Measurements from ENCODE around the gene SPCS2. TPM values are rescaled to one million over a fixed set of nuclear protein-coding genes. Genes with fewer than 3 reads are reported as not detected.
A peak's percentile ranks its signal among the peaks of the same experiment; 100 is the strongest.

SPCS2 gene
- 26.0 TPM for total RNA-seq

- Histone ChIP-seq H3K36me3 (no peaks in the 10 kb centered on the region), H3K4me1 (peaks cover 30% of the 10 kb centered on the region), H3K27me3 (no peaks in the 10 kb centered on the region), H3K4me3 (peak within 1 kb of the TSS; percentile 73 to 74), H3K27ac (peak within 1 kb of the TSS; percentile 81), H3K9me3 (no peaks in the 10 kb centered on the region)
- TF ChIP-seq POLR2A (IDR thresholded peaks at IDR 0.05) (peak in 1 of 2 donors; percentile 55), POLR2AphosphoS5 (IDR thresholded peaks at IDR 0.05; ENCODE audit: insufficient read depth in 1 of 2, low read depth in 1 of 2) (peak; percentile 97 to 98), CTCF (IDR thresholded peaks at IDR 0.05) (no peak)
- intact Hi-C loops (cut with DNase I): loop anchor here (10.0 kb wide), 1 partner anchor 296 kb away; the partner anchor contains the start of gene TPBGL
- DNase-seq (ENCODE audit: extremely low spot score in 2 of 2): peak; percentile 99
Observed at GRCh38 chr11:74948898-74949752, at the start of gene SPCS2, which contains the start of gene XRRA1. Gene SPCS2 (plus strand): TSS chr11:74949266. CDS start chr11:74949286, 20 bp downstream. Gene XRRA1 (minus strand): TSS chr11:74949091. CDS start chr11:74940878, 8,213 bp downstream.

- intact Hi-C loops (cut with DNase I): no loop called here
- Histone ChIP-seq H3K4me3 (no peak overlapping the region), H3K9me3 (peaks cover 6% of the 10 kb centered on the region), H3K27me3 (no peaks in the 10 kb centered on the region), H3K36me3 (peaks cover 0 to 5% of the 10 kb centered on the region in 2 donors), H3K27ac (no peak overlapping the region), H3K4me1 (no peaks in the 10 kb centered on the region)
- no peak for TF ChIP-seq CTCF (IDR thresholded peaks at IDR 0.05)
- no peak for TF ChIP-seq POLR2A (IDR thresholded peaks at IDR 0.05)
- no peak for TF ChIP-seq POLR2AphosphoS5 (IDR thresholded peaks at IDR 0.05; ENCODE audit: insufficient read depth in 1 of 2, low read depth in 1 of 2)
- DNase-seq (ENCODE audit: extremely low spot score in 2 of 2): no peak
Observed at GRCh38 chr11:74902342-74902741, 46.7 kb upstream of the SPCS2 start.

GRCh38 chr11:74905326-74905725 is 43.7 kb upstream of the SPCS2 start:
- Histone ChIP-seq H3K4me1 (no peaks in the 10 kb centered on the region), H3K36me3 (peaks cover 0 to under 1% of the 10 kb centered on the region in 2 donors), H3K9me3 (peaks cover 6% of the 10 kb centered on the region), H3K27ac (no peak overlapping the region), H3K4me3 (no peak overlapping the region), H3K27me3 (no peaks in the 10 kb centered on the region)
- no peak for DNase-seq (ENCODE audit: extremely low spot score in 2 of 2)
- TF ChIP-seq CTCF (IDR thresholded peaks at IDR 0.05) (no peak), POLR2AphosphoS5 (IDR thresholded peaks at IDR 0.05; ENCODE audit: insufficient read depth in 1 of 2, low read depth in 1 of 2) (no peak), POLR2A (IDR thresholded peaks at IDR 0.05) (no peak)
- intact Hi-C loops (cut with DNase I): no loop called here

GRCh38 chr11:74909385-74909784 is 39.7 kb upstream of the SPCS2 start:
- Histone ChIP-seq H3K4me1 (no peaks in the 10 kb centered on the region), H3K4me3 (no peak overlapping the region), H3K36me3 (peaks cover 0 to 5% of the 10 kb centered on the region in 2 donors), H3K27me3 (no peaks in the 10 kb centered on the region), H3K9me3 (no peaks in the 10 kb centered on the region), H3K27ac (no peak overlapping the region)
- intact Hi-C loops (cut with DNase I): no loop called here
- TF ChIP-seq POLR2AphosphoS5 (IDR thresholded peaks at IDR 0.05; ENCODE audit: insufficient read depth in 1 of 2, low read depth in 1 of 2) (no peak), CTCF (IDR thresholded peaks at IDR 0.05) (no peak), POLR2A (IDR thresholded peaks at IDR 0.05) (no peak)
- DNase-seq (ENCODE audit: extremely low spot score in 2 of 2): no peak

GRCh38 chr11:74909812-74910211 is 39.3 kb upstream of the SPCS2 start:
- H3K36me3 ChIP-seq: peaks cover 0 to 5% of the 10 kb centered on the region in 2 donors
- no peaks in the 10 kb centered on the region for H3K4me1 ChIP-seq
- DNase-seq (ENCODE audit: extremely low spot score in 2 of 2): no peak
- H3K27me3 ChIP-seq: no peaks in the 10 kb centered on the region
- TF ChIP-seq CTCF (IDR thresholded peaks at IDR 0.05) (no peak), POLR2AphosphoS5 (IDR thresholded peaks at IDR 0.05; ENCODE audit: insufficient read depth in 1 of 2, low read depth in 1 of 2) (no peak), POLR2A (IDR thresholded peaks at IDR 0.05) (no peak)
- no peak overlapping the region for H3K4me3 ChIP-seq
- no peak overlapping the region for H3K27ac ChIP-seq
- intact Hi-C loops (cut with DNase I): no loop called here
- no peaks in the 10 kb centered on the region for H3K9me3 ChIP-seq

Measured in vagina (tissue), 2 donors.